ENCODE results near the gene PCMTD2.

DNA sequence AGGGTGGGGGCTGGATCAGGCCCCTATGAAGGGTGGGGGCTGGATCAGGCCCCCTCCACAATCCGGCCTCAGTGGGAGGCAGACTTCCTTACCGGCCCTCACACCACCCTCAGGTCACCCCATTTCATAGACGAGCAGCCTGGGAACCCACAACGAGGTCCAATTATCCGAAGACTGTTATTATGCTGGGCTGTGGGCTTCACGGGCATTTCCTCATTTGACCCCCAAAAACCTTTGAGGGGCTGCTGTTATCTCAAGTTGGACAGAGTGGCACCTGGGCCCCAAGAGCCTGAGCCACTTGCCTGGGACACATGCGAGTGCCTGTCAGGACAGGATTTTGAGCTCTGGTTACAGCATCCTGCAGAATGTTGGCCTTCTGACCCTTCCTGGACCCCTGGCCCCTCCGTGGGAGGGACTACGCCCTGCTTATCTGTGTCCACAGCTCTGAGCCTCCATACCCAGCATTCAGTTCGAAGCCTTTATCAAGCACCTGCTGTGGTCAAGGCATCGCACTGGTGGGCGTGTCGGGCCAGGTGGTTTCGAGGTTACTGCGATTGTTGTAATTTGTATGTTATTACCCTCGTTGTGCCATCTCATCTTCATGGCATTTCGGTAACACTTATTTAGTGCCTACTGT is 34.5 kb upstream of the PCMTD2 start:
- TF ChIP-seq, protein P1, sequence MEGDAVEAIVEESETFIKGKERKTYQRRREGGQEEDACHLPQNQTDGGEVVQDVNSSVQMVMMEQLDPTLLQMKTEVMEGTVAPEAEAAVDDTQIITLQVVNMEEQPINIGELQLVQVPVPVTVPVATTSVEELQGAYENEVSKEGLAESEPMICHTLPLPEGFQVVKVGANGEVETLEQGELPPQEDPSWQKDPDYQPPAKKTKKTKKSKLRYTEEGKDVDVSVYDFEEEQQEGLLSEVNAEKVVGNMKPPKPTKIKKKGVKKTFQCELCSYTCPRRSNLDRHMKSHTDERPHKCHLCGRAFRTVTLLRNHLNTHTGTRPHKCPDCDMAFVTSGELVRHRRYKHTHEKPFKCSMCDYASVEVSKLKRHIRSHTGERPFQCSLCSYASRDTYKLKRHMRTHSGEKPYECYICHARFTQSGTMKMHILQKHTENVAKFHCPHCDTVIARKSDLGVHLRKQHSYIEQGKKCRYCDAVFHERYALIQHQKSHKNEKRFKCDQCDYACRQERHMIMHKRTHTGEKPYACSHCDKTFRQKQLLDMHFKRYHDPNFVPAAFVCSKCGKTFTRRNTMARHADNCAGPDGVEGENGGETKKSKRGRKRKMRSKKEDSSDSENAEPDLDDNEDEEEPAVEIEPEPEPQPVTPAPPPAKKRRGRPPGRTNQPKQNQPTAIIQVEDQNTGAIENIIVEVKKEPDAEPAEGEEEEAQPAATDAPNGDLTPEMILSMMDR (IDR thresholded peaks at IDR 0.05 in 2 of 3, conservative IDR thresholded peaks at IDR 0.05 in 1 of 3; ENCODE audit: control insufficient read depth in 2 of 3, extremely low read depth in 1 of 3, insufficient read depth in 1 of 3, low read depth in 3 of 3, low read length in 3 of 3): no peak
- TF ChIP-seq, protein P2, sequence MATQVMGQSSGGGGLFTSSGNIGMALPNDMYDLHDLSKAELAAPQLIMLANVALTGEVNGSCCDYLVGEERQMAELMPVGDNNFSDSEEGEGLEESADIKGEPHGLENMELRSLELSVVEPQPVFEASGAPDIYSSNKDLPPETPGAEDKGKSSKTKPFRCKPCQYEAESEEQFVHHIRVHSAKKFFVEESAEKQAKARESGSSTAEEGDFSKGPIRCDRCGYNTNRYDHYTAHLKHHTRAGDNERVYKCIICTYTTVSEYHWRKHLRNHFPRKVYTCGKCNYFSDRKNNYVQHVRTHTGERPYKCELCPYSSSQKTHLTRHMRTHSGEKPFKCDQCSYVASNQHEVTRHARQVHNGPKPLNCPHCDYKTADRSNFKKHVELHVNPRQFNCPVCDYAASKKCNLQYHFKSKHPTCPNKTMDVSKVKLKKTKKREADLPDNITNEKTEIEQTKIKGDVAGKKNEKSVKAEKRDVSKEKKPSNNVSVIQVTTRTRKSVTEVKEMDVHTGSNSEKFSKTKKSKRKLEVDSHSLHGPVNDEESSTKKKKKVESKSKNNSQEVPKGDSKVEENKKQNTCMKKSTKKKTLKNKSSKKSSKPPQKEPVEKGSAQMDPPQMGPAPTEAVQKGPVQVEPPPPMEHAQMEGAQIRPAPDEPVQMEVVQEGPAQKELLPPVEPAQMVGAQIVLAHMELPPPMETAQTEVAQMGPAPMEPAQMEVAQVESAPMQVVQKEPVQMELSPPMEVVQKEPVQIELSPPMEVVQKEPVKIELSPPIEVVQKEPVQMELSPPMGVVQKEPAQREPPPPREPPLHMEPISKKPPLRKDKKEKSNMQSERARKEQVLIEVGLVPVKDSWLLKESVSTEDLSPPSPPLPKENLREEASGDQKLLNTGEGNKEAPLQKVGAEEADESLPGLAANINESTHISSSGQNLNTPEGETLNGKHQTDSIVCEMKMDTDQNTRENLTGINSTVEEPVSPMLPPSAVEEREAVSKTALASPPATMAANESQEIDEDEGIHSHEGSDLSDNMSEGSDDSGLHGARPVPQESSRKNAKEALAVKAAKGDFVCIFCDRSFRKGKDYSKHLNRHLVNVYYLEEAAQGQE (IDR thresholded peaks at IDR 0.05; ENCODE audit: low read depth, low read length): no peak
- TF ChIP-seq HDAC2 (IDR thresholded peaks at IDR 0.05) (no peak), NR2F1 (conservative IDR thresholded peaks at IDR 0.05) (no peak), YY1 (IDR thresholded peaks at IDR 0.05; ENCODE audit: low read depth, low read length) (no peak), EZH2 (IDR thresholded peaks at IDR 0.05; ENCODE audit: borderline replicate concordance, control insufficient read depth, low read depth, low read length) (no peak), RFX5 (IDR thresholded peaks at IDR 0.05; ENCODE audit: low read depth, low read length) (no peak)

Data from GM12878 (cell line).